OCI-LY3 (cell line): ENCODE data around the gene NSG2.
"Not testable (repeated sequence)": the region's sequence is repeated elsewhere in the genome, so short reads cannot be mapped to it uniquely, and the experiment has no call there.

Experiments
- H2AFZ ChIP-seq: fragments of 200-600, 300-600 bp; shearing (Covaris generic); 2 replicates; pipeline ENCODE4 v1.6.0; 2014; ENCODE audit warnings: antibody characterized with exemption, low read depth, low read length
- H3K27ac ChIP-seq: fragments of 200-600, 300-600 bp; sonication (generic); 2 replicates; pipeline ENCODE4 v1.5.1; 2014; ENCODE audit warnings: mild to moderate bottlenecking, low read length, moderate library complexity, mixed read lengths
- H3K27me3 ChIP-seq: fragments of 200-600, 300-600 bp; sonication (generic); 2 replicates; pipeline ENCODE4 v1.6.1; 2014; ENCODE audit warnings: low read depth, low read length, mixed read lengths
- H3K36me3 ChIP-seq: fragments of 200-600, 300-600 bp; sonication (generic); replicated peaks from 2 replicates; pipeline ENCODE3; 2014; ENCODE audit warnings: low read depth, low read length, mixed read lengths
- H3K4me1 ChIP-seq: fragments of 300-600, 200-600 bp; sonication (generic); 2 replicates; pipeline ENCODE4 v1.6.1; 2014; ENCODE audit warnings: low read length, mixed read lengths
- H3K4me2 ChIP-seq: fragments of 200-600, 300-600 bp; sonication (generic); 2 replicates; pipeline ENCODE4 v1.6.1; 2014; ENCODE audit warnings: low read length, mixed read lengths
- H3K4me3 ChIP-seq: fragments of 300-600, 200-600 bp; sonication (generic); 2 replicates; pipeline ENCODE4 v1.5.1; 2014; ENCODE audit warnings: antibody characterized with exemption, mild to moderate bottlenecking, low read length, moderate library complexity
- H3K79me2 ChIP-seq: fragments of 300-600, 200-600 bp; shearing (Covaris generic); 2 replicates; pipeline ENCODE4 v1.6.1; 2014; ENCODE audit warnings: mild to moderate bottlenecking, low read length, mixed read lengths
- H3K9ac ChIP-seq: fragments of 300-600, 200-600 bp; shearing (Covaris generic); 2 replicates; pipeline ENCODE4 v1.6.0; 2014; ENCODE audit warnings: mild to moderate bottlenecking, low read length, moderate library complexity
- H3K9me3 ChIP-seq: fragments of 200-600, 300-600 bp; shearing (Covaris generic); 2 replicates; pipeline ENCODE4 v1.6.1; 2014; ENCODE audit warnings: low read length, mixed read lengths; ENCODE audit not compliant: insufficient read depth
- H4K20me1 ChIP-seq: fragments of 200-600, 300-600 bp; sonication (generic); 2 replicates; pipeline ENCODE4 v1.6.1; 2016; ENCODE audit warnings: low read length, mixed read lengths; ENCODE audit not compliant: insufficient read depth
- EZH2phosphoT487 ChIP-seq: fragments of 200-600 bp; shearing (Covaris generic); IDR thresholded peaks from 2 replicates; pipeline ENCODE4 v1.6.1; 2018; ENCODE audit warnings: antibody characterized with exemption, mixed run types, low read depth
- TF ChIP-seq, protein P1 (sequence below): fragments of 200-600, 300-600 bp; sonication (generic); IDR thresholded peaks from 2 replicates; pipeline ENCODE4 v1.5.1; 2014; ENCODE audit warnings: antibody characterized with exemption, low read length, low read depth

NSG2 gene

DNA sequence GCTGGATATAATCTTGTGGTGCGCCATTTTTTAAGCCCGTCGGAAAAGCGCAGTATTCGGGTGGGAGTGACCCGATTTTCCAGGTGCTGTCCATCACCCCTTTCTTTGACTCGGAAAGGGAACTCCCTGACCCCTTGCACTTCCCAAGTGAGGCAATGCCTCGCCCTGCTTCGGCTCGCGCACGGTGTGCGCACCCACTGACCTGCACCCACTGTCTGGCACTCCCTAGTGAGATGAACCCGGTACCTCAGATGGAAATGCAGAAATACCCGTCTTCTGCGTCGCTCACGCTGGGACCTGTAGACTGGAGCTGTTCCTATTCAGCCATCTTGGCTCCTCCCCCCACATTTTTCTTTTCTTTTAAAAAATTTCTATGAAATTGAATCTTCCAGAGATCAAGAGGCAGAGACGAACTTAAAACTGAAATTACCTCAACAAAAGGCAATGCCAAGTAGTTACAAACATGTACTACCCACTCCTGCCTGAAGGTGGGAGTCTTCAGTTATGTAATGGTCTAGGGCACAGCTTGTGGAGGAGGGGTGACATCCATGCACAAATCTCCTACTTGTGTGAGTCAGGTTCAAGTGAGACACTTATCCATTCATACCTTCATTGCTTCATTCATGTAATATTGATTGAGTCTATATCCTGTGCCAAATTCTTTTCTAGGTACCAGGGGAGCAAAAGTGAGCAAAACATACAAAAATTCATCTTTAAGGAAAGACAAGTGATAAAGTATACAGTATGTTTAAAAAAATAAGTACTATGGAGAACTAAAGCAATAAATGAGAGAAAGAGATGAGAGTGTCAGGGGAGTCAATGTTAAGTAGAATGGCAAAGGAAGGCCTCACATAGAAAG lies 25.2 kb upstream of the NSG2 start:
- not testable (repeated sequence) for H3K9me3 ChIP-seq, H3K27ac ChIP-seq, H3K79me2 ChIP-seq, H2AFZ ChIP-seq, H3K36me3 ChIP-seq, H3K4me1 ChIP-seq, H3K4me3 ChIP-seq, H4K20me1 ChIP-seq, H3K4me2 ChIP-seq, H3K9ac ChIP-seq
- TF ChIP-seq, protein P1, sequence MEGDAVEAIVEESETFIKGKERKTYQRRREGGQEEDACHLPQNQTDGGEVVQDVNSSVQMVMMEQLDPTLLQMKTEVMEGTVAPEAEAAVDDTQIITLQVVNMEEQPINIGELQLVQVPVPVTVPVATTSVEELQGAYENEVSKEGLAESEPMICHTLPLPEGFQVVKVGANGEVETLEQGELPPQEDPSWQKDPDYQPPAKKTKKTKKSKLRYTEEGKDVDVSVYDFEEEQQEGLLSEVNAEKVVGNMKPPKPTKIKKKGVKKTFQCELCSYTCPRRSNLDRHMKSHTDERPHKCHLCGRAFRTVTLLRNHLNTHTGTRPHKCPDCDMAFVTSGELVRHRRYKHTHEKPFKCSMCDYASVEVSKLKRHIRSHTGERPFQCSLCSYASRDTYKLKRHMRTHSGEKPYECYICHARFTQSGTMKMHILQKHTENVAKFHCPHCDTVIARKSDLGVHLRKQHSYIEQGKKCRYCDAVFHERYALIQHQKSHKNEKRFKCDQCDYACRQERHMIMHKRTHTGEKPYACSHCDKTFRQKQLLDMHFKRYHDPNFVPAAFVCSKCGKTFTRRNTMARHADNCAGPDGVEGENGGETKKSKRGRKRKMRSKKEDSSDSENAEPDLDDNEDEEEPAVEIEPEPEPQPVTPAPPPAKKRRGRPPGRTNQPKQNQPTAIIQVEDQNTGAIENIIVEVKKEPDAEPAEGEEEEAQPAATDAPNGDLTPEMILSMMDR = peak; percentile 70
- peaks cover 32% of the 10 kb centered on the region for H3K27me3 ChIP-seq

DNA sequence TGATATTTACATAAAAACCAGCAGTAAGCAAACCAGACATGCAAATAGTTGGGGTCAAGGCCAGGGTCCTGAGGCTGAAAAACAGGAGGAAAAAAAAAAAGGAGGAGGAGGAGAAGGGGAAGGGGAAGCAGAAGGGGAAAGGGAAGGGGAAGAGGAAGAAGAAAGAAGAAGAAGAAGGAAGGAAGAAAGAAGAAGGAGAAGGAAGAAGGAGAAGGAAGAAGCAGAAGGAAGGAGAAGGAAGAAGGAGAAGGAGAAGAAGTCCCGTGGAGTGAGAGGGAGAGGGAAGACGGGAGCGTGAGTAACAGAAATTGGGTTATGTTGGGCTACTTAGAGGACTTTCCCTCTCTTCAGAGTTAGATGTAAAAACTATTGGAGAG lies 24.6 kb upstream of the NSG2 start:
- no peak overlapping the region for H3K4me3 ChIP-seq
- H3K79me2 ChIP-seq = no peaks in the 10 kb centered on the region

DNA sequence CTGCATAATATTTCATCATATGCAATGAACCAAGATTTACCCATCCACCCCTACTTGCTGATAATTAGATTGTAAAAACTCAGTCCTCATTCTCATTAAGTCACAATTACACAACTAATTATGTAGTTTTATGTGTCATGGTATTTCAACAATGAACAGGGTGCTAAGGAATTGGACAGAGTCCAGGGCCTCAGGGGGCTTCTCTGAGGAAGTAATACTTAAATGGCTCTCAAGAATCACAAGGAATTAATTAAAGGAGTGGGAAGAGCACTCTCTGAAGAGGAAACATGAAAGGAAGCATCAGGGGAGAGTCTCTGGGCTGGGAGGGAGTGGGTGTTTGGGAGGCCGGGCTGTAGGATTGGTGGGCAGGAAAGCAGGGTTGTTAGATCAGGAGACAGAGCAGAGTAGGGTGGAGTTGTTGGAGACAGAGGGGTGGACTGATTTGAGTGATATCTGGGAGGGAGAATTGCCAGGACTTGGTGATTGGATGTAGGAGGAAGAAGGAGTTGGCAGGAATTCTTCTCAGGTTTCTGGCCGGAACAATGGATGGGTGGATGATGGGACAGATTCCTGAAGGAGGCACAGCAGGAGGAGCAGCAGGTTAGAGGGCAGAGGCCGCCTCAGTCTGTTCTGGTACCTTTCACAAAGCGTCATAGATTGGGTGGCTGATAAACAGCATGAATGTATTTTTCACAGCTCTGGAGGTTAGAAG lies 23.0 kb upstream of the NSG2 start:
- Histone ChIP-seq H3K27ac (no peak overlapping the region), H3K4me1 (no peaks in the 10 kb centered on the region), H3K27me3 (peaks cover 44% of the 10 kb centered on the region), H4K20me1 (no peaks in the 10 kb centered on the region), H3K9me3 (no peaks in the 10 kb centered on the region), H3K4me3 (no peak overlapping the region), H2AFZ (no peak overlapping the region), H3K79me2 (no peaks in the 10 kb centered on the region), H3K4me2 (no peak overlapping the region), H3K36me3 (no peaks in the 10 kb centered on the region), H3K9ac (no peak overlapping the region)
- TF ChIP-seq EZH2phosphoT487 = no peak
- TF ChIP-seq, protein P1 = no peak

More for the DNA sequence above, 24.6 kb upstream of the NSG2 start:
- H4K20me1 ChIP-seq = no peaks in the 10 kb centered on the region
- H3K4me2 ChIP-seq = no peak overlapping the region
- no peak overlapping the region for H2AFZ ChIP-seq
- H3K9me3 ChIP-seq = no peaks in the 10 kb centered on the region
- H3K27ac ChIP-seq = no peak overlapping the region
- H3K4me1 ChIP-seq = no peaks in the 10 kb centered on the region
- no peak overlapping the region for H3K9ac ChIP-seq
- H3K27me3 ChIP-seq = peaks cover 38% of the 10 kb centered on the region
- no peaks in the 10 kb centered on the region for H3K36me3 ChIP-seq
- TF ChIP-seq, protein P1 = no peak
- TF ChIP-seq EZH2phosphoT487 = no peak

DNA sequence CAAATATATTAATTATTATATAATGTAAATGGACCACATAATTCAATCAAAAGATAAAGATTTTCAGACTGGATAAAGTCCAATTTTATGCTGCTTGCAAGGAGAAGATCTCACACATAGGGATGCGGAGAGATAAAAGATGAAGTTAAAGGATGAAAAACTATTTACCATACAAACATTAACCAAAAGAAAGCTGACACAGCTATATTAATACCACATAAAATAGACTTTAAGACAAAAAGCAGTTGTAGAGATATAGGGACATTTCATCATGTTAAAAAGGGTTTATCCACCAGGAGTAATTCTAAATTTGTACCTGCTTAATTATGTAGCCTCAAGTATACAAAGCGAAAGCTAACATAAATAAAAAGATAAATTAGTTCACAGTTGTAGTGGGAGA lies 15.2 kb upstream of the NSG2 start:
- H3K27me3 ChIP-seq = peaks cover 20% of the 10 kb centered on the region

More for the DNA sequence above, 15.2 kb upstream of the NSG2 start:
- H3K4me1 ChIP-seq = no peaks in the 10 kb centered on the region
- H4K20me1 ChIP-seq = no peaks in the 10 kb centered on the region
- no peaks in the 10 kb centered on the region for H3K79me2 ChIP-seq
- H3K36me3 ChIP-seq = no peaks in the 10 kb centered on the region
- H3K27ac ChIP-seq = no peak overlapping the region
- no peaks in the 10 kb centered on the region for H3K9me3 ChIP-seq
- TF ChIP-seq, protein P1 = no peak
- no peak for TF ChIP-seq EZH2phosphoT487
- H3K9ac ChIP-seq = no peak overlapping the region
- H3K4me3 ChIP-seq = no peak overlapping the region
- no peak overlapping the region for H3K4me2 ChIP-seq
- H2AFZ ChIP-seq = no peak overlapping the region
